ENCODE data around the gene TEAD4. TPM values are rescaled to one million over a fixed set of nuclear protein-coding genes. Genes with fewer than 3 reads are reported as not detected.

TEAD4 gene
- total RNA-seq, 2 donors from 2014 or later: 10.7 to 15.8 TPM

DNA sequence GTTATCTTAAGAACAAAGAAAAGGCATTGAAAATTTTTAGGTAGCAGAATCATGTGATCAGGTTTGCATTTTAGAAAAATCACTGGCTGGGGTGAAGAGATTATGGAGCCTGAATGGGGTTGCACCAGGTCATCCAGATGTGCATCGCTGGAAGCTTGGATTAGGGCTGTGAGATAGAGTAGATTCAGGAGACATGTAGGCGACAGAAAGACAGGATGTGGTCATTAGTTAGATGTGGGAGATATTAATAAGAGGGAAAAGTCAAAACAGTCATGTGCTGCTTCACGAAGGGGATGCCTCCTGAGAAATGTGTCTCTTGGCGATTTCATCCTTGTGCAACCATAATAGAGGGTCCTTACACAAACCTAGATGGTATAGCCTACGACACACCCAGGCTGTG is 25.1 kb downstream of the TEAD4 start:
- H3K9me3 ChIP-seq: no peaks in the 10 kb centered on the region
- H3K36me3 ChIP-seq: no peaks in the 10 kb centered on the region
- no peaks in the 10 kb centered on the region for H3K4me1 ChIP-seq
- H3K27ac ChIP-seq: no peak overlapping the region
- H3K4me3 ChIP-seq: no peak overlapping the region
- DNase-seq: no peak
- no peaks in the 10 kb centered on the region for H3K27me3 ChIP-seq
- H3K9ac ChIP-seq (ENCODE audit: low read depth in 2 of 2, low read length in 2 of 2): no peak overlapping the region
- intact Hi-C loops (cut with DNase I): no loop called here
- TF ChIP-seq, protein P1, sequence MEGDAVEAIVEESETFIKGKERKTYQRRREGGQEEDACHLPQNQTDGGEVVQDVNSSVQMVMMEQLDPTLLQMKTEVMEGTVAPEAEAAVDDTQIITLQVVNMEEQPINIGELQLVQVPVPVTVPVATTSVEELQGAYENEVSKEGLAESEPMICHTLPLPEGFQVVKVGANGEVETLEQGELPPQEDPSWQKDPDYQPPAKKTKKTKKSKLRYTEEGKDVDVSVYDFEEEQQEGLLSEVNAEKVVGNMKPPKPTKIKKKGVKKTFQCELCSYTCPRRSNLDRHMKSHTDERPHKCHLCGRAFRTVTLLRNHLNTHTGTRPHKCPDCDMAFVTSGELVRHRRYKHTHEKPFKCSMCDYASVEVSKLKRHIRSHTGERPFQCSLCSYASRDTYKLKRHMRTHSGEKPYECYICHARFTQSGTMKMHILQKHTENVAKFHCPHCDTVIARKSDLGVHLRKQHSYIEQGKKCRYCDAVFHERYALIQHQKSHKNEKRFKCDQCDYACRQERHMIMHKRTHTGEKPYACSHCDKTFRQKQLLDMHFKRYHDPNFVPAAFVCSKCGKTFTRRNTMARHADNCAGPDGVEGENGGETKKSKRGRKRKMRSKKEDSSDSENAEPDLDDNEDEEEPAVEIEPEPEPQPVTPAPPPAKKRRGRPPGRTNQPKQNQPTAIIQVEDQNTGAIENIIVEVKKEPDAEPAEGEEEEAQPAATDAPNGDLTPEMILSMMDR (IDR thresholded peaks at IDR 0.05): no peak

DNA sequence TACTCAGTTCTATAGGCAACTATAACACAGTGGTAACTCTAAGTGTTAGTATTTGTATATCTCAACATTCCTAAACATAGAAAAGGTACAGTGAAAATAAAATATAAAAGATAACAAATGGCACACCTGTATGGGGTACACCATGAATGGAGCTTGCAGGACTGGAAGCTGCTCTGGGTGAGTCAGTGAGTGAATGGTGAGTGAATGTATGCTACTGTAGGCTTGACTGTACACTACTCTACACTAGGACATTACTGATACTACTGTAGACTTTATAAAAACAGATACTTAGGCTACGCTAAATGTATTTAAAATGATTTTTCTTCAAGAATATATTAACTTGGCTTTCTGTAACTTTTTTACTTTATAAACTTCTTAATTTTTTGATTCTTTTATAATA is 25.5 kb downstream of the TEAD4 start:
- Histone ChIP-seq H3K36me3 (no peaks in the 10 kb centered on the region), H3K27me3 (no peaks in the 10 kb centered on the region), H3K4me3 (no peak overlapping the region), H3K4me1 (no peaks in the 10 kb centered on the region), H3K27ac (no peak overlapping the region), H3K9ac (ENCODE audit: low read depth in 2 of 2, low read length in 2 of 2) (no peak overlapping the region), H3K9me3 (no peaks in the 10 kb centered on the region)
- DNase-seq: no peak
- intact Hi-C loops (cut with DNase I): no loop called here
- TF ChIP-seq, protein P1 (IDR thresholded peaks at IDR 0.05): no peak

DNA sequence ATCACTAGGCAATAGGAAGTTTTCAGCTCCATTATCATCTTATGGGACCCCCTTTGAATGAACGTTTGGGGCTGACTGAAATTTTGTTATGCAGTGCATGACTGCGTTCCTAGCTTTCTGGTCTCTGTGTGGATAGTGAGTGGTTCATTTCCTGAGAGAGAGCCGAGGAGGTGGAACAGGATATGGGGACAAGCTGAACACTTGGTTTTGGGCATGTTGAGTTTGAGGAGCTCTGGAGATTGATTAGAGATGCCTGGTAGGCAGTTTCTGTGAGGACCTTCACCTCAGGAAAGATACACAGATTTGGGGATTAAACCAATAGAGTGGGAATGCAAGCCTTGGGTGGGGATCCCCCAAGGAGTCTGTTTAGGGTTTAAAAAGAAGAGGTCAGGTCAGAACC is 27.7 kb downstream of the TEAD4 start:
- Histone ChIP-seq H3K9ac (ENCODE audit: low read depth in 2 of 2, low read length in 2 of 2) (no peak overlapping the region), H3K27ac (no peak overlapping the region), H3K36me3 (no peaks in the 10 kb centered on the region), H3K4me1 (no peaks in the 10 kb centered on the region), H3K27me3 (no peaks in the 10 kb centered on the region), H3K4me3 (no peak overlapping the region), H3K9me3 (no peaks in the 10 kb centered on the region)
- TF ChIP-seq, protein P1 (IDR thresholded peaks at IDR 0.05): no peak
- intact Hi-C loops (cut with DNase I): no loop called here
- DNase-seq: no peak

DNA sequence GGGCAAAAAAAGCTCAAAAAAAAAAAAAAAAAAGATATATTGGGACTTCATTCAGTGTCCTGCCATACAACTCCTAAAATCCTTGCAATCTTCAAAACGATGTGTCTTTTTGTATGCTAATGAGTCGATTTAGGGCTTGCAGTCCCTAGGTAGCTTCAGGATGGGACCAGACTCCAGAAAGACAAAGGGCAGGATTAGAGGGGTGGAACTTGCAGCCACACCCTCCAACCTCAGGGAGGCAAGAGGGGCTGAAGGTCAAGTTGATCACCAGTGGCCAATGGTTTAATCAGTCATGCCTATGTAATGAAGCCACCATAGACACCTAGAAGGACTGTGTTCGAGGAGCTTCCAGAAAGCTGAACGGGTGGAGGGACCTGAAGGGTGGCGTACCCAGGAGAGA is 29.3 kb downstream of the TEAD4 start:
- intact Hi-C loops (cut with DNase I): no loop called here
- no peaks in the 10 kb centered on the region for H3K27me3 ChIP-seq
- no peak for DNase-seq
- H3K4me1 ChIP-seq: no peaks in the 10 kb centered on the region
- no peaks in the 10 kb centered on the region for H3K36me3 ChIP-seq
- H3K9me3 ChIP-seq: no peaks in the 10 kb centered on the region
- H3K4me3 ChIP-seq: no peak overlapping the region
- no peak overlapping the region for H3K27ac ChIP-seq
- H3K9ac ChIP-seq (ENCODE audit: low read depth in 2 of 2, low read length in 2 of 2): no peak overlapping the region
- TF ChIP-seq, protein P1 (IDR thresholded peaks at IDR 0.05): no peak

DNA sequence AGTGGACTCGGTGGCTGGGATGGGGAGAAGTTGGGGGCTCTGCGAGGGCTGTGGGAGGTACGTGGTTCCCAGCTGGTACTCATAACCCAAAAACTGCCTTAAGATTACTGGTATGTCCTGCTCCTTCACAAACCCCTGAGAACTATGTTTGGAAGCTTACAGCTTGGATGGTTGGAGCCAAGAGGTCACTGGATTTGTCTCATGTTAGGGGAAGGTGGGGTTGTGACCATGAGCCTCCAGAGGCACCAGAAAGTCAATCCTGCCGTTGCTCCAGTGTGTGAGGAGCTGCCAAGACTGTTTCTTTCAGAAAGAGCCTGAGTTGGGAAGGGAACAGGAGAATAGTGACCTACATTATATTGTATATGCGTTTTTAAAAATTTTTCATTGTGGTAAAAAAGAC is 33.5 kb downstream of the TEAD4 start:
- Histone ChIP-seq H3K36me3 (no peaks in the 10 kb centered on the region), H3K9me3 (no peaks in the 10 kb centered on the region), H3K27me3 (no peaks in the 10 kb centered on the region), H3K27ac (no peak overlapping the region), H3K4me3 (no peak overlapping the region), H3K9ac (ENCODE audit: low read depth in 2 of 2, low read length in 2 of 2) (no peak overlapping the region), H3K4me1 (no peaks in the 10 kb centered on the region)
- no peak for DNase-seq
- intact Hi-C loops (cut with DNase I): no loop called here
- TF ChIP-seq, protein P1 (IDR thresholded peaks at IDR 0.05): no peak
